ENCODE data around the gene UTS2R. TPM values are rescaled to one million over a fixed set of nuclear protein-coding genes. Genes with fewer than 3 reads are reported as not detected.

The UTS2R gene
- total RNA-seq, 1 donor from 2014 or later: not detected

DNA sequence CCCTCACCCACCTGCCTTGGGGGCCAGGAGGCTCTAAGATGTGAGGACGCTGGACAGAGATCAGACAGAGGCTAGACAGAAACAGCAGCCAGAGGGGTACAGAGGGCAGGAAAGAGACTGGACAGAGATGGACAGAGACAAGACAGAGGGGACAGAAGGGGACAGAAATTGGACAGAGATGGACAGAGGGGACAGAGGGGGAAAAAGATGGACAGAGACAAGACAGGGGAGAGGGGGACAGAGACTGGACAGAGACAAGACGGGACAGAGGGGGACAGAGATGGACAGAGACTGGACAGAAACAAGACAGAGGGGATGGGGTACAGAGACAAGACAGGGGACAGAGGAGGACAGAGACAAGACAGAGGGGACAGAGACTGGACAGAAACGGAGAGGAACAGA is 16.1 kb downstream of the UTS2R start:
- DNase-seq (ENCODE audit: low spot score): no peak
- Mint-ChIP-seq H3K27ac (ENCODE audit: unreplicated experiment) (no peak overlapping the region), H3K4me3 (ENCODE audit: unreplicated experiment) (no peak overlapping the region), H3K4me1 (ENCODE audit: unreplicated experiment) (no peaks in the 10 kb centered on the region), H3K36me3 (ENCODE audit: low read depth, unreplicated experiment) (peaks cover 5% of the 10 kb centered on the region), H3K27me3 (ENCODE audit: unreplicated experiment) (peaks cover 9% of the 10 kb centered on the region), H3K9me3 (ENCODE audit: unreplicated experiment) (no peaks in the 10 kb centered on the region)
- TF ChIP-seq, protein P1, sequence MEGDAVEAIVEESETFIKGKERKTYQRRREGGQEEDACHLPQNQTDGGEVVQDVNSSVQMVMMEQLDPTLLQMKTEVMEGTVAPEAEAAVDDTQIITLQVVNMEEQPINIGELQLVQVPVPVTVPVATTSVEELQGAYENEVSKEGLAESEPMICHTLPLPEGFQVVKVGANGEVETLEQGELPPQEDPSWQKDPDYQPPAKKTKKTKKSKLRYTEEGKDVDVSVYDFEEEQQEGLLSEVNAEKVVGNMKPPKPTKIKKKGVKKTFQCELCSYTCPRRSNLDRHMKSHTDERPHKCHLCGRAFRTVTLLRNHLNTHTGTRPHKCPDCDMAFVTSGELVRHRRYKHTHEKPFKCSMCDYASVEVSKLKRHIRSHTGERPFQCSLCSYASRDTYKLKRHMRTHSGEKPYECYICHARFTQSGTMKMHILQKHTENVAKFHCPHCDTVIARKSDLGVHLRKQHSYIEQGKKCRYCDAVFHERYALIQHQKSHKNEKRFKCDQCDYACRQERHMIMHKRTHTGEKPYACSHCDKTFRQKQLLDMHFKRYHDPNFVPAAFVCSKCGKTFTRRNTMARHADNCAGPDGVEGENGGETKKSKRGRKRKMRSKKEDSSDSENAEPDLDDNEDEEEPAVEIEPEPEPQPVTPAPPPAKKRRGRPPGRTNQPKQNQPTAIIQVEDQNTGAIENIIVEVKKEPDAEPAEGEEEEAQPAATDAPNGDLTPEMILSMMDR (IDR thresholded peaks at IDR 0.05; ENCODE audit: unreplicated experiment): no peak

DNA sequence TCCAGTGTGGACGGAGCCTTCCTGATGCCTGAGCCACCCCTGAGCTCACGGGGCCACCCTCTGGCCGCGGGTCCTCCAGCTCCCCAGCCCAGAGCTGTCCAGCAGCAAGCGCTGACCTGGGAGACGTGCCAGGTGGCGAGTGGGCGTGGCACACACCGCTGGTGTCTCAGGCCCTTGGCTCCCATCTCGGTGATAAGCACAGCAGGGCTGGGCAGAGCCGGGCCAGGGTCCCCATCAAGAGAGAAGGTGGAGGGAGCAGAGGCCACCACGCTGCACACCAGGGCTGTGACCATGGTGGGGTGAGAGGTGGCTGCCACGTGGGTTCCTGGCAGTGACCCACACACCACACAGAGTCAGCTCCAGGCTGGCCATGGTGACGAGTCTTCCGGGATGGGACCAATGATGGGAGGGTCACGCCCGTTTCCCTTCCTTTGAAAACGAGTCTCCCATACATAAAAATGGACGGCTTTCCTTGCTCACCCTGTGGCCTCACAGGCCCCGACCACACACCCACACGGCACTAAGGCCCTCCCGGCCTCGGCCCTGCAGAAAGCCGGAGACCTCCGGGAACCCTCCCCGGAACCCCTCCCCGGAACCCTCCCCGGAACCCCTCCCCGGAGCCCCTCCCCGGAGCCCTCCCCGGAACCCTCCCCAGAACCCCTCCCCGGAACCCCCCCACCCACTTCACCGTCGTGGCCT is 16.8 kb downstream of the UTS2R start:
- TF ChIP-seq, protein P1 (IDR thresholded peaks at IDR 0.05; ENCODE audit: unreplicated experiment): no peak
- no peak for DNase-seq (ENCODE audit: low spot score)
- no peak overlapping the region for H3K4me3 Mint-ChIP-seq (ENCODE audit: unreplicated experiment)
- no peaks in the 10 kb centered on the region for H3K9me3 Mint-ChIP-seq (ENCODE audit: unreplicated experiment)
- no peaks in the 10 kb centered on the region for H3K4me1 Mint-ChIP-seq (ENCODE audit: unreplicated experiment)
- peaks cover 7% of the 10 kb centered on the region for H3K36me3 Mint-ChIP-seq (ENCODE audit: low read depth, unreplicated experiment)
- peaks cover 9% of the 10 kb centered on the region for H3K27me3 Mint-ChIP-seq (ENCODE audit: unreplicated experiment)
- H3K27ac Mint-ChIP-seq (ENCODE audit: unreplicated experiment): no peak overlapping the region

DNA sequence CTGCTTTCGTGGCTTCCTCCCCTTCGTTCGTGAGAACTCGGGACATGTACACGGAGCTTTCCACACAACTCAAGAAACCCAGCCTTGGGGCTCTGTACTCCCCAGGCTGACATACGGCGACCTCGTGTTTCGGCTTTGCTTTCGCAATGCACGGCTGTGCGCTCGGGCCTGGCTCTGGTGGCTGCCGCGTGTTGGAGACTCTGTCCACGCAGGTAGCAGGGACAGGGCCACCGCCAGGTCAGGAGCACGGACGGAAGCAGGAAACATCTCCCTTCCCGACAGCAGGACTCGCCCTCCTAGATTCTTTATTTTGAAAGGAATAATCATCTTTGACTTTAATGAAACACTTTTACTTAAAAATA is 17.3 kb downstream of the UTS2R start:
- Mint-ChIP-seq H3K36me3 (ENCODE audit: low read depth, unreplicated experiment) (peaks cover 10% of the 10 kb centered on the region), H3K27ac (ENCODE audit: unreplicated experiment) (no peak overlapping the region), H3K4me1 (ENCODE audit: unreplicated experiment) (no peaks in the 10 kb centered on the region), H3K9me3 (ENCODE audit: unreplicated experiment) (no peaks in the 10 kb centered on the region), H3K4me3 (ENCODE audit: unreplicated experiment) (no peak overlapping the region), H3K27me3 (ENCODE audit: unreplicated experiment) (peaks cover 6% of the 10 kb centered on the region)
- TF ChIP-seq, protein P1 (IDR thresholded peaks at IDR 0.05; ENCODE audit: unreplicated experiment): no peak
- no peak for DNase-seq (ENCODE audit: low spot score)

DNA sequence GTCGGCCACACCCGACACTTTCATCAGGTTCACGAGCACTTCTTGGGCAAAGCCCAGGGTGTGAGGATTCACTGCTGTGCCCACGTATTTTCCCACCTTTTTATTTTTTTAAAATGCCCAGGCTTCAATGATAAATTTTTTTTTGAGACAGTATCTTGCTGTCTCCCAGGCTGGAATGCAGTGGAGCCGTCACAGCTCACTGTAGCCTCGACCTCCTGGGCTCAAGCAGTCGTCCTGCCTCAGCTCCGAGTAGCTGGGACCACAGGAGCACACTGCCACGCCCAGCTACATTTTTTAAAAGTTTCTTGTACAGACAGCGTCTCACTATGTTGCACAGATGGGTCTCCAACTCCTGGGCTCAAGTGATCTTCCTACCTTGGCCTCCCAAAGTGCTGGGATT is 17.8 kb downstream of the UTS2R start:
- Mint-ChIP-seq H3K4me1 (ENCODE audit: unreplicated experiment) (no peaks in the 10 kb centered on the region), H3K27ac (ENCODE audit: unreplicated experiment) (no peak overlapping the region), H3K4me3 (ENCODE audit: unreplicated experiment) (no peak overlapping the region), H3K27me3 (ENCODE audit: unreplicated experiment) (peaks cover 6% of the 10 kb centered on the region), H3K36me3 (ENCODE audit: low read depth, unreplicated experiment) (peaks cover 10% of the 10 kb centered on the region), H3K9me3 (ENCODE audit: unreplicated experiment) (no peaks in the 10 kb centered on the region)
- TF ChIP-seq, protein P1 (IDR thresholded peaks at IDR 0.05; ENCODE audit: unreplicated experiment): no peak
- no peak for DNase-seq (ENCODE audit: low spot score)

DNA sequence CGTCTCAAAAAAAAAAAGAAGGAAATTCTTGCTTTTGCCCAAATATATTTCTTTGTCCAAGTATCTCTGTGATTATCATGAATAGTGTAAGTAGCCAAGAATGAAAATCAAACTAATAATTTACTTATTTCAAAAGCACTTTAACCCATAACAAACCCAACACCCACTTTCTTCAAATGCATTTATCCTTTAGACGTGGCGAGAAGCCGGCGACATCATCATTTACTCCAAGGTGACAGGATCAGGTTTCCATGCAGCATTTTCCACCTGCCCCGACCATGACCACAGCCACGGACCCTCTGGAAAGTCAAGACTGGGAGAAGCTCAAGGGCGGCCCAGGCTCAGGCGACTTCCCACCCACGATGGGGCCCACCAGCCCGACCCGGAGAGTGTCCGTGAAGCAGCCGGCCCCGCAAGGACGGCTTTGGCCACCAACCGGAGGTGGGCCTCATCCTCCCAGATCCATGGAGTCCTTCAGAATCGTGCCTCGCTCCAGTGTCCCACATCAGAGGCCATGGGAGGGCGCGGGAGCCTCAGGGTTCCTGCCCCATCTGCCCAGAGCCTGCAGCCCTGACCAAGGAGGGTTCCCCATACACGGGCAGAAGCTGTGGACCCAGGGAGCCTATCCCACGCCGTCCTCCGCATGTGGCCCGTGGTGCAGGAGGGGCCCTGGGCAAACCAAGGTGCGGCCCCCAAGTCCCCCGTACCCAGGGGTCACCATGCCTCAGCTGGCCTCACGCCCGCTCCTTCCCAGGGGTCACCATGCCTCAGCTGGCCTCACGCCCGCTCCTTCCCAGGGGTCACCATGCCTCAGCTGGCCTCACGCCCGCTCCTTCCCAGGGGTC is 18.7 kb downstream of the UTS2R start:
- Mint-ChIP-seq H3K36me3 (ENCODE audit: low read depth, unreplicated experiment) (peaks cover 10% of the 10 kb centered on the region), H3K9me3 (ENCODE audit: unreplicated experiment) (no peaks in the 10 kb centered on the region), H3K4me1 (ENCODE audit: unreplicated experiment) (no peaks in the 10 kb centered on the region), H3K27ac (ENCODE audit: unreplicated experiment) (no peak overlapping the region), H3K4me3 (ENCODE audit: unreplicated experiment) (no peak overlapping the region), H3K27me3 (ENCODE audit: unreplicated experiment) (peaks cover 6% of the 10 kb centered on the region)
- no peak for DNase-seq (ENCODE audit: low spot score)
- TF ChIP-seq, protein P1 (IDR thresholded peaks at IDR 0.05; ENCODE audit: unreplicated experiment): no peak

All from endothelial cell (in vitro differentiated cells).